ENCODE measurements around the gene EYA2. TPM values are rescaled to one million over a fixed set of nuclear protein-coding genes. Genes with fewer than 3 reads are reported as not detected.

The EYA2 gene
- total RNA-seq, 1 experiment from 2014 or later = 0.74 TPM

DNA sequence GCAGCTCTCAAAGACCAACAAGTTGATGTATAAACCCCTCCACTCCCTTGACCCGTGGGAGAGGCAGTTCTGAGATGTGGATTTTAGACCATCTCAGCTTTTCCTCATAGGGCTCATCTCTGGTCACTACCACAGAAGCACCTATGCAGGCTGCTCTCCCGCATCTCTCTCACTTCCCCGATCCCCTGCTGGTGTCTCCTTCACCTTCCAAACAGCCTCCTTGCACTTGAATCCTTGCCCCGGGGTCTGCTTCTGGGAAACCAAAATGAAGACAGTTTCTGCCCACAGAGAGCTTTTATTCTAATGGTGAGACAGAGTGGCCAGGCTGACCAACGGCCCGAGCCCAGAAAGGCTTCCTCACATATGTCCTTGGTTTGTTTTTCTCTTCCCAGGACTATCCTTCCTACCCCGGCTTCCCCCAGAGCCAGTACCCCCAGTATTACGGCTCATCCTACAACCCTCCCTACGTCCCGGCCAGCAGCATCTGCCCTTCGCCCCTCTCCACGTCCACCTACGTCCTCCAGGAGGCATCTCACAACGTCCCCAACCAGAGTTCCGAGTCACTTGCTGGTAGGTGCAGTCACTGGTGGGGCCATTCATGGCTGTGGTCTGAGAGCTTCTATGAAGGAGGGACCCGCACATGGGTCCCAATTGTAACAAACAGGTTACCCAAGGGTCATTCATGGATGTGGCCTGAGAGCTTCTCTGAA, 179.3 kb downstream of the EYA2 start:
- Histone ChIP-seq H4K5ac (ENCODE audit: insufficient read length, low read depth, low read length) (no peak overlapping the region), H3K4me1 (ENCODE audit: insufficient read depth, low read length) (no peaks in the 10 kb centered on the region), H4K8ac (replicated peaks; ENCODE audit: insufficient read length, low read depth, low read length) (no peak overlapping the region), H4K20me1 (ENCODE audit: control insufficient read depth, insufficient read depth, insufficient read length) (no peaks in the 10 kb centered on the region), H3K23me2 (ENCODE audit: insufficient read length, low read depth, low read length, poor library complexity, severe bottlenecking) (no peaks in the 10 kb centered on the region), H3K79me2 (ENCODE audit: insufficient read depth, low read length) (no peaks in the 10 kb centered on the region), H3K56ac (ENCODE audit: insufficient read length, low read depth, low read length) (no peak overlapping the region), H2BK20ac (ENCODE audit: low read depth, low read length, poor library complexity, severe bottlenecking) (no peak overlapping the region), H2AFZ (ENCODE audit: low read length) (no peak overlapping the region), H3K18ac (ENCODE audit: insufficient read length, low read depth, low read length) (no peak overlapping the region), H3K9ac (ENCODE audit: extremely low read depth, insufficient read length, low read length) (no peak overlapping the region), H2BK12ac (ENCODE audit: insufficient read length, low read depth, low read length) (no peak overlapping the region), H3K23ac (ENCODE audit: insufficient read length, low read depth, low read length) (no peak overlapping the region), H3K4me2 (ENCODE audit: insufficient read depth, insufficient read length, low read length) (no peak overlapping the region), H2AK5ac (ENCODE audit: insufficient read length, low read length) (no peak overlapping the region), H4K91ac (ENCODE audit: insufficient read length, low read depth, low read length) (no peak overlapping the region), H3K4ac (ENCODE audit: low read depth, low read length) (no peak overlapping the region), H3K14ac (ENCODE audit: insufficient read depth, low read length) (no peak overlapping the region), H3K9me3 (ENCODE audit: control insufficient read depth, low read depth, low read length) (no peaks in the 10 kb centered on the region), H3K27ac (ENCODE audit: insufficient read length, low read depth, low read length) (no peak overlapping the region), H3K79me1 (ENCODE audit: insufficient read depth, low read depth, low read length, poor library complexity, severe bottlenecking) (no peaks in the 10 kb centered on the region), H2BK5ac (ENCODE audit: insufficient read length, low read length) (no peak overlapping the region), H2BK15ac (ENCODE audit: low read depth, low read length) (no peak overlapping the region), H3T11ph (ENCODE audit: low read length) (no peak overlapping the region), H3K27me3 (ENCODE audit: insufficient read depth, low read length) (no peaks in the 10 kb centered on the region), H2BK120ac (ENCODE audit: low read depth, low read length, poor library complexity, severe bottlenecking) (no peak overlapping the region)
- Mint-ChIP-seq H3K4me3 (no peak overlapping the region; a peak in 1 of 5 replicates), H3K36me3 (ENCODE audit: insufficient read depth in 1 of 3, low read depth in 3 of 3) (peaks cover under 1 to 11% (median 5%) of the 10 kb centered on the region in 3 experiments; a peak in 6 of 7 replicates), H3K27ac (no peak overlapping the region), H3K4me1 (no peaks in the 10 kb centered on the region), H3K9me3 (peaks cover 19 to 31% of the 10 kb centered on the region in 2 experiments), H3K27me3 (ENCODE audit: low read depth) (peaks cover 5% of the 10 kb centered on the region; the same call in 1 of the 2 replicates)
- DNase-seq = no peak
- TF ChIP-seq, protein P1, sequence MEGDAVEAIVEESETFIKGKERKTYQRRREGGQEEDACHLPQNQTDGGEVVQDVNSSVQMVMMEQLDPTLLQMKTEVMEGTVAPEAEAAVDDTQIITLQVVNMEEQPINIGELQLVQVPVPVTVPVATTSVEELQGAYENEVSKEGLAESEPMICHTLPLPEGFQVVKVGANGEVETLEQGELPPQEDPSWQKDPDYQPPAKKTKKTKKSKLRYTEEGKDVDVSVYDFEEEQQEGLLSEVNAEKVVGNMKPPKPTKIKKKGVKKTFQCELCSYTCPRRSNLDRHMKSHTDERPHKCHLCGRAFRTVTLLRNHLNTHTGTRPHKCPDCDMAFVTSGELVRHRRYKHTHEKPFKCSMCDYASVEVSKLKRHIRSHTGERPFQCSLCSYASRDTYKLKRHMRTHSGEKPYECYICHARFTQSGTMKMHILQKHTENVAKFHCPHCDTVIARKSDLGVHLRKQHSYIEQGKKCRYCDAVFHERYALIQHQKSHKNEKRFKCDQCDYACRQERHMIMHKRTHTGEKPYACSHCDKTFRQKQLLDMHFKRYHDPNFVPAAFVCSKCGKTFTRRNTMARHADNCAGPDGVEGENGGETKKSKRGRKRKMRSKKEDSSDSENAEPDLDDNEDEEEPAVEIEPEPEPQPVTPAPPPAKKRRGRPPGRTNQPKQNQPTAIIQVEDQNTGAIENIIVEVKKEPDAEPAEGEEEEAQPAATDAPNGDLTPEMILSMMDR (conservative IDR thresholded peaks at IDR 0.05) = no peak
- no CpG with 5 or more reads among the region's 16 CpGs for WGBS (ENCODE audit: extremely low coverage, insufficient read length, low lambda C conversion rate)
